ENCODE results near the gene SRMS.
"Not testable (repeated sequence)": the region's sequence is repeated elsewhere in the genome, so short reads cannot be mapped to it uniquely, and the experiment has no call there.

SRMS gene

GRCh38 chr20:63579017-63579694 is 31.6 kb upstream of the SRMS start:
- no peak for DNase-seq (ENCODE audit: low read depth in 1 of 2, low spot score in 1 of 2)

DNA sequence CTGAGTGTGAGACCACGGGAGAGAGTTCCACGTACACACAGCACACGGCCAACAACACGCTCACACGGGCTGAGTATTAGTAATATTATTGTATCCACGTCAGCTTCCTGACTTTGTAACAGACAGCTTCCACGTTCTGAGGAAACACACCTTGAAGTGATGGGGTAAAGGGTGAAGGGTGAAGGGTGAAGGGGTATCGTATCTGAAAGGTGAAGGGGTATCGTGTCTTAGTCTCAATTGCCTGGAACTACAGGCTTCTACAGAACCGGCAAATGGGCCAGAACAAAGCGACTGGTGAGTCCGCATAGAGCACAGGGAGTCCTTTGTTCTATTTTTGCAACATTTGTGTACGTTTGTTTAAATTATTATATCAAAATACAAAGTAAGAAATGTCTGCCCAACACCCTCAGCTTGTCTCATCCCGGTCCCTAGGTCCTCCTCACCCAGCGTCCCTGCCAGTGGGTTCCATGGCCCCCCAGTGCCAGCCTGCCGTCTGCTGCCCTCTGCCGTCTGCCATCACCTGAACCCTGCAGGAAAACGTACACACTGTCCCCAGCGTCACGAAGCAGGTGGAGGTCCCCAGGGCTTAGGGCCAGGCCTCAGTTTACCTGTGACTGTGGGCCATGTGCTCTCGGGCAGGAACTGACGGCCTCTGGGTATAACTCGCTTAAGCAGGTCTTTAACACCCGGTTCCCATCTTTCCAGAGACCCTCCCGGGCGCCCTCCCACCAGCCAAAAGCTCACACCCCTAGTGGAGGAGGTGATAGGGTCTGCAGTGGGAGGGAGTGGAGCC is 30.9 kb upstream of the SRMS start:
- DNase-seq (ENCODE audit: low read depth in 1 of 2, low spot score in 1 of 2): no peak

- no peak for DNase-seq (ENCODE audit: low read depth in 1 of 2, low spot score in 1 of 2)
Observed at GRCh38 chr20:63577317-63577894, 29.9 kb upstream of the SRMS start.

DNA sequence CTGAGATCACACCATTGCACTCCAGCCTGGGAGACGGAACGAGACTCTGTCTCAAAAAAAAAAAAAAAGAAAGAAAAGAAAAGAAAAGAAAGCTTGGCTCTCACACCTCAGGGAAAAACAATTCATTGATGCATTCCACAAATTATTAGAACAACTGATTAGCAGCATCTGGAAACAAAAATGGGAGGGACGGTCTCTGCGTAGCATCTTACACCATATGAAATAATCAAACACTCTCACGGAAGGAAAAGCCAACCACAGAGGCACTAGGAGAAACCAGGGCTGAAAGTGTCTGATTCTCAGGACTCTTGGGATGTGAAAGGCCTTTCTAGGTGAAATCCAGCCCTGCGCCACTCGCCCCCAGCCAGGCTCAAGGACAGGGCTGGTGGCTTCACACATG is 28.8 kb upstream of the SRMS start:
- no peak for DNase-seq (ENCODE audit: low read depth in 1 of 2, low spot score in 1 of 2)

DNA sequence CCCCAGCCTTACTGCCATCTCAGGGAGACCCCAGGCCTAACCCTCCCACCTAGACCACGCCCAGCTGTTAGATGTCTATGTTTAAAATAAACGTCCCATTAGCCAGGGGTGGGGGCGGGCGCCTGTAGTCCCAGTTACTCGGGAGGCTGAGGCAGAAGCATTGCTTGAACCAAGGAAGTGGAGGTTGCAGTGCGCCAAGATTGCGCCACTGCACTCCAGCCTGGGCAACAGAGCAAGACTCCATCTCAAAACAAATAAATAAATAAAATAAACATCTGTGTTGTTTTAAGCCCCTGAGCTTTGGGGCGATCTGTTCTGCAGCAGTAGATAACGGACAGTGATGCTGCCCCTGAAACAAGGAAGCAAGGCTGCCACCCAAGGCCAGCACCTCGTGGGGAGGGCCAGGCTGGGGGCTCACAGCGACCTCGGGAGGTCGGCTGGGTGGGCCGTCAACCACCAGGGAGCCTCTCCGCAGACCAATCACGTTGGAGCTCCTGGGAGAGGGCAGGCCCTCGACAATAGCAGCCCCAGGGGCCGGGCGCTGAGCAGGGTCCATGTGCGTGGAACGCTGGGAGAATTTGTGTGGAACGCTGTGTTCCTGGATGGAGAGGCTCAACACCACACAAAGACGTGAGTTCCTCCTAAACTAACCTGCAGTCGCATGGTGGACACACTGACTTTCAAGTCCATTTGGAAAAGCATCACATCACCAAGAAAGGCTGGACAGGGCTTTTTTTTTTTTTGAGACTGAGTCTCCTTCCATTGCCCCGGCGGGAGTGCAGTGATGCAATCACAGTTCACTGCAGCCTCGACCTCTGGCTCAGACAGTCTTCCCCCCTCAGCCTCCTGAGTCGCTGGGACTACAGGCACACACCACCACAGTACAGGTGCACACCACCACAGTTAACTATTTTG is 27.5 kb upstream of the SRMS start:
- DNase-seq (ENCODE audit: low read depth in 1 of 2, low spot score in 1 of 2): no peak

GRCh38 chr20:63574156-63574828 is 26.7 kb upstream of the SRMS start, which contains the start of gene HELZ2:
Gene HELZ2, minus strand, starts transcription at chr20:63574239. Its CDS starts 1,854 bp downstream, at chr20:63572385.
- DNase-seq (ENCODE audit: low read depth in 1 of 2, low spot score in 1 of 2): peak; percentile 22 to 29

DNA sequence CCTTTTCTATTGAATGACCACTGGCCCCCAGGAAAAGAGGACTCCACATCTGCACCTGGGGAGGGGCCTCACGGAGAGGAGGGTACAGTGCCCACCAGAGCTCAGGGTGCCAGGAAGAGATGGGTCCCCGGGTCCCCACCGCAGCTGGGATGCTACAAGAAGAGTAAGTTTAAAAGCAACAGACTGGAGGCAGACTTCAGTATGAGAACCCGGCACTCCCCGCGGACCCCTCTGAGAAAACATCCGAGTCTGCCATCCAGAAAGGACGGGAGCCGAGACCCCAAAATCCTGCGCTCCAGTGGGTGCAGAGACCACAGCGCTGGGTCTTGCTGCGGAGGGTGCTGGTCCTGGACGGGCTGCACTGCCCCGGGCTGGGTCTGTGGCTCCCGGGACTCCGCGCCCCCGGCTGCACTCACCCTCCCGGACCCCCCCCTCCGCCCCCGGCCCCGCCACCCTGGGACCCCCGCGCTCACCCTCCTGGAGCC is 26.1 kb upstream of the SRMS start:
- no peak for DNase-seq (ENCODE audit: low read depth in 1 of 2, low spot score in 1 of 2)

GRCh38 chr20:63572788-63573646 is 25.5 kb upstream of the SRMS start:
- DNase-seq (ENCODE audit: low read depth in 1 of 2, low spot score in 1 of 2): no peak

- DNase-seq (ENCODE audit: low read depth in 1 of 2, low spot score in 1 of 2): no peak
Observed at GRCh38 chr20:63572071-63572787, 24.7 kb upstream of the SRMS start.

- DNase-seq (ENCODE audit: low read depth in 1 of 2, low spot score in 1 of 2): not testable (repeated sequence)
Observed at GRCh38 chr20:63571087-63571478, 23.5 kb upstream of the SRMS start.

- DNase-seq (ENCODE audit: low read depth in 1 of 2, low spot score in 1 of 2): no peak
Observed at GRCh38 chr20:63570281-63571086, 22.9 kb upstream of the SRMS start.

DNA sequence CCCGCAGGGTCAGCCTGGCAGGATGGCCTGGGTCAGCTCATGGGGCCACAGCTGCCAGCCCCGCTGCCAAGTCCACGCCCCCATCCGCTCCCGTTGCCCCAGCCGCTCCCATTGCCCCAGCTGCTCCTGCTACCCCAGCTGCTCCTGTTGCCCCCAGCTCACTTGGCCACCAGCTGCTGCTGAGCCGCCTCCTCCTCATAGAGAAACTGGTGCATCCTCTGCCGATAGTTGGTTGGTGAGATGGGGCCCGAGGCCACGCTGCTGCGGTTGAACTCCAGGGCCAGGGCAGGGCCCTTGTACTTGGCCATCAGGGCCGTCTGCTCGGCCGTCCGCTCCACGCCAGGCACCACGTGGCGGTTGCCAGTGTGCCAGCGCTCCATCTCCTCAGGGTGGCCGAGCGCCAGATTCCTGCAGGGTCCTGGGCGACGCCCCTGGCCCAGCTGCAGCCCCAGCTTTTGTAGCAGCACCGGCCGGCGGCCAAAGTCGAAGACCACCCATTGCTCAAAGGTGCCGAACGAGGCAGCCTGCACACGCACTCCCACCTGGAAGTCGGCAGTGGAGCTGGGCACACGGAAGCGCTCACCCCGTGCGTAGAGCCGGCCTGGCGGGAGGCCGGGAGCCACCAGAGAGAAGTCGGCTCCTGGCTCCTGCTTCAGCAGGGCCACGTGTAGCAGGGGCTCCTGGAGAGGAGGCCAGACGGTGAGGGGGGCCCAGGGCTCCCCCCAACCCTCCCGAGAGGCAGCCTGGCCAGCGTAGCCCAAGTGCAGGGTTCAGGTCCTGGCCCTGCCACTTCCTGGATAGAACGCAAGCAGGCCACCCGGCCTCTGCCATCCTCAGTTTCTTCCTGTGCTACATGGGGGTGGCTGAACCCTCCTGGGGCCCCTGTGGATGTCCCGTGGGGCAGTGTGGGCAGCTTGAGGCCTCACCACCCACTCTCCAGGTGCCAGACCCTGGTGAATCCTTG is 21.7 kb upstream of the SRMS start:
- DNase-seq (ENCODE audit: low read depth in 1 of 2, low spot score in 1 of 2): no peak

- no peak for DNase-seq (ENCODE audit: low read depth in 1 of 2, low spot score in 1 of 2)
Observed at GRCh38 chr20:63568170-63568981, 20.8 kb upstream of the SRMS start.

GRCh38 chr20:63567386-63568169 is 20.0 kb upstream of the SRMS start:
- peak; percentile 21 to 22 for DNase-seq (ENCODE audit: low read depth in 1 of 2, low spot score in 1 of 2)

GRCh38 chr20:63567136-63567385 is 19.5 kb upstream of the SRMS start:
- DNase-seq (ENCODE audit: low read depth in 1 of 2, low spot score in 1 of 2): no peak
